Esophagus muscularis mucosa (tissue), 4 donors: Measurements from ENCODE around the gene SHB. TPM values are rescaled to one million over a fixed set of nuclear protein-coding genes. Genes with fewer than 3 reads are reported as not detected.

Experiments used
- DNase-seq: peaks from one replicate; pipeline ENCODE4 v3.0.0-alpha.2; 2017; ENCODE audit errors: extremely low spot score
- H3K27ac ChIP-seq, 4 donors: fragments of 200-600 bp; sonication (generic); replicated peaks in 1 of 4; 1 replicate in 3 of 4; 2 replicates in 1 of 4; pipeline ENCODE4 v1.5.1; 2016 to 2019; ENCODE audit warnings: mild to moderate bottlenecking in 1 of 4
- H3K27me3 ChIP-seq, 4 donors: fragments of 200-600 bp; sonication (generic); one replicate each; pipeline versions ENCODE4 v1.5.1 to v1.6.0; 2016 to 2019
- H3K36me3 ChIP-seq, 4 donors: fragments of 200-600 bp; sonication (generic); one replicate each; pipeline ENCODE4 v1.5.1; 2016 to 2019
- H3K4me1 ChIP-seq, 4 donors: fragments of 200-600 bp; sonication (generic); one replicate each; pipeline ENCODE4 v1.5.1; 2016 to 2019
- H3K4me3 ChIP-seq, 4 donors: fragments of 200-600 bp; sonication (generic); 1 replicate in 2 of 4; 2 replicates in 2 of 4; pipeline ENCODE4 v1.5.1; 2016 to 2019; ENCODE audit warnings: mild to moderate bottlenecking in 4 of 4, moderate library complexity in 1 of 4
- H3K9me3 ChIP-seq, 4 donors: fragments of 200-600 bp; sonication (generic); 1 replicate in 3 of 4; 2 replicates in 1 of 4; pipeline ENCODE4 v1.5.1; 2016 to 2019
- EP300 ChIP-seq: sonication (generic); formaldehyde crosslinking; IDR thresholded peaks from one replicate; pipeline ENCODE4 v1.6.1; 2017; ENCODE audit warnings: antibody characterized with exemption
- POLR2A ChIP-seq: fragments of 450-650 bp; IDR thresholded peaks from one replicate; pipeline ENCODE4 v1.6.1; 2017; ENCODE audit warnings: antibody characterized with exemption, moderate library complexity, mild to moderate bottlenecking, low read depth
- POLR2AphosphoS5 ChIP-seq, 2 donors: sonication (generic); formaldehyde crosslinking; IDR thresholded peaks; one replicate each; pipeline ENCODE4 v1.6.1; 2017; ENCODE audit warnings: antibody characterized with exemption in 2 of 2
- WGBS: methylation state at CpG from one replicate; pipeline ENCODE4 v1.1.5; 2018; 5-methylcytosine and 5-hydroxymethylcytosine counted together
- intact Hi-C: fragments of 100-400 bp; cut with DNase I; formaldehyde crosslinking; loops from one replicate; pipeline ENCODE4 v1.15.1; 2023
- total RNA-seq, 4 donors: library from RNA; depleted of rRNA; stranded (reverse); fragments of >200 nt; gene quantifications; one replicate each; pipeline versions ENCODE4 v1.1.0 to v1.2.1, GENCODE V29; 2016
- TF ChIP-seq, protein P1 (sequence below), 3 experiments: fragments of 200-600 bp in 2 of 3; fragments of 450-650 bp in 1 of 3; sonication (generic) in 2 of 3; IDR thresholded peaks; one replicate each; pipeline ENCODE4 v1.5.1; 2017 to 2019; ENCODE audit warnings: antibody characterized with exemption in 3 of 3, mild to moderate bottlenecking in 2 of 3, moderate library complexity in 1 of 3

SHB gene
- total RNA-seq, 4 donors from 2014 or later: 16.6 to 21.2 (median 21.0) TPM

DNA sequence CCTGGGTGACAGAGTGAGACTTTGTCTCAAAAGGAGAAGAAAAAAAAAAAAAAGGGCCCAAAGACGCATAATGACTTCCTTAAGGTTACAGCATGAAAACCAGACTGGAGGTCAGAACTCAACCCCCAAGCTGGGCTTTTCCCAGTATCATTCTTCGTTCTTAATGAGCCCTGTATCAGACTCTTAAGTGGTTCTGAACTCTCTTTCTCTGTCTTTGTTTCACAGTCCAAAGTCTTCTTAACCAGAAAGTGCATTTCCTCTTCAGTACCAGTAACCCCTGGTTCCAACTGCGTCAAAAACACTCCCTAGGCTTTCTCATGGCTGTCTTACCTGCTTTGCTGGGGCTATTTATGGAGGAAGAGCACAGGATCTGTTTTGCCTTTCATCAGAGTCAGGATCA, 38.4 kb upstream of the SHB start:
- no peak overlapping the region for H3K27ac ChIP-seq
- H3K27me3 ChIP-seq: no peaks in the 10 kb centered on the region
- no peak overlapping the region for H3K4me3 ChIP-seq
- DNase-seq: no peak
- TF ChIP-seq POLR2AphosphoS5 (IDR thresholded peaks at IDR 0.05) (no peak), EP300 (no peak), POLR2A (no peak)
- TF ChIP-seq, protein P1, sequence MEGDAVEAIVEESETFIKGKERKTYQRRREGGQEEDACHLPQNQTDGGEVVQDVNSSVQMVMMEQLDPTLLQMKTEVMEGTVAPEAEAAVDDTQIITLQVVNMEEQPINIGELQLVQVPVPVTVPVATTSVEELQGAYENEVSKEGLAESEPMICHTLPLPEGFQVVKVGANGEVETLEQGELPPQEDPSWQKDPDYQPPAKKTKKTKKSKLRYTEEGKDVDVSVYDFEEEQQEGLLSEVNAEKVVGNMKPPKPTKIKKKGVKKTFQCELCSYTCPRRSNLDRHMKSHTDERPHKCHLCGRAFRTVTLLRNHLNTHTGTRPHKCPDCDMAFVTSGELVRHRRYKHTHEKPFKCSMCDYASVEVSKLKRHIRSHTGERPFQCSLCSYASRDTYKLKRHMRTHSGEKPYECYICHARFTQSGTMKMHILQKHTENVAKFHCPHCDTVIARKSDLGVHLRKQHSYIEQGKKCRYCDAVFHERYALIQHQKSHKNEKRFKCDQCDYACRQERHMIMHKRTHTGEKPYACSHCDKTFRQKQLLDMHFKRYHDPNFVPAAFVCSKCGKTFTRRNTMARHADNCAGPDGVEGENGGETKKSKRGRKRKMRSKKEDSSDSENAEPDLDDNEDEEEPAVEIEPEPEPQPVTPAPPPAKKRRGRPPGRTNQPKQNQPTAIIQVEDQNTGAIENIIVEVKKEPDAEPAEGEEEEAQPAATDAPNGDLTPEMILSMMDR (IDR thresholded peaks at IDR 0.05): no peak
- H3K9me3 ChIP-seq: no peaks in the 10 kb centered on the region
- intact Hi-C loops: no loop called here
- H3K36me3 ChIP-seq: no peaks in the 10 kb centered on the region
- WGBS: 92% methylated on average over 3 of the region's 3 CpGs
- peaks cover 0 to 8% (median 4%) of the 10 kb centered on the region in 4 donors for H3K4me1 ChIP-seq

DNA sequence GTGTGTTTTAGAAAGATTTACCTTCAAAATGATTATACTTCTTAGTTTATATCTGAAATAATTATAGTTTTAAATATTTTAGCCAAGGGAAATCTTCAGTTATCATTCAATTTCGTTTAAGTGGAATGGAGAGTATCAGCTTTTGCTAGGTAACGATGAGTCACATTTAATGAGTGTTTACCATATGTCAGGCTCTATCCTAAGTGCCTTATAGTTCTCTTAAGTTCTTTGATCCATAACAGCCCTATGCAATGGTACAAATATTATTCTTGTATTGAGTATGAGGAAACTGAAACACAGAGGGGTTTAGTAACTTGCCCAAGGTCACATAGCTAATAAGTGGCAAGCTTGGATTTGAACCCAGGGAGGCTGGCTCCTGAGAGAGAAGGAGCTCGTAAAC, 37.5 kb upstream of the SHB start:
- no peak for DNase-seq
- Histone ChIP-seq H3K4me3 (no peak overlapping the region), H3K27me3 (no peaks in the 10 kb centered on the region), H3K4me1 (peaks cover 0 to 8% (median 4%) of the 10 kb centered on the region in 4 donors), H3K27ac (no peak overlapping the region), H3K36me3 (no peaks in the 10 kb centered on the region), H3K9me3 (no peaks in the 10 kb centered on the region)
- WGBS: 89% methylated on average over 3 of the region's 3 CpGs
- intact Hi-C loops: no loop called here
- TF ChIP-seq, protein P1 (IDR thresholded peaks at IDR 0.05): no peak
- TF ChIP-seq EP300 (no peak), POLR2A (no peak), POLR2AphosphoS5 (IDR thresholded peaks at IDR 0.05) (no peak)

DNA sequence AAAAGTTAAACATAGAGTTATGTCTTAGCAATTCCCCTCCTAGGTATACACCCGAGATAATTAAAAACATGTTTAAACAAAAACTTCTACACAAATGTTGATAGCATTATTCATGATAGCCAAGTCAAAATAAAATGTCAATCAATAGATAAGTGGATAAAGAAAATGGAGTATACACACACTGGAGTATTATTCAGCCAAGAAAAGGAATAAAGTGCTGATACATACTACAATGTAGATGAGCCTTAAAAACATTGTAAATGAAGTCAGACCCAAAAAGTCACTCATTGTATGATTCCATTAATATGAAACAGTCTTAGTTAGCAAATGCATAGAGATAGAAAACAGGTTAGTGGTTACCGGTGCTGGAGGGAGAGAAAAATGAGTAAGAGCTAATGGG, 34.3 kb upstream of the SHB start:
- intact Hi-C loops: no loop called here
- no peaks in the 10 kb centered on the region for H3K4me1 ChIP-seq
- H3K27ac ChIP-seq: no peak overlapping the region
- H3K27me3 ChIP-seq: no peaks in the 10 kb centered on the region
- peaks cover 0 to under 1% (median 0%) of the 10 kb centered on the region in 4 donors for H3K9me3 ChIP-seq
- no peak overlapping the region for H3K4me3 ChIP-seq
- WGBS: 90% methylated on average over 2 of the region's 2 CpGs
- no peak for DNase-seq
- H3K36me3 ChIP-seq: no peaks in the 10 kb centered on the region
- TF ChIP-seq EP300 (no peak), POLR2A (no peak), POLR2AphosphoS5 (IDR thresholded peaks at IDR 0.05) (no peak)
- TF ChIP-seq, protein P1 (IDR thresholded peaks at IDR 0.05): no peak

DNA sequence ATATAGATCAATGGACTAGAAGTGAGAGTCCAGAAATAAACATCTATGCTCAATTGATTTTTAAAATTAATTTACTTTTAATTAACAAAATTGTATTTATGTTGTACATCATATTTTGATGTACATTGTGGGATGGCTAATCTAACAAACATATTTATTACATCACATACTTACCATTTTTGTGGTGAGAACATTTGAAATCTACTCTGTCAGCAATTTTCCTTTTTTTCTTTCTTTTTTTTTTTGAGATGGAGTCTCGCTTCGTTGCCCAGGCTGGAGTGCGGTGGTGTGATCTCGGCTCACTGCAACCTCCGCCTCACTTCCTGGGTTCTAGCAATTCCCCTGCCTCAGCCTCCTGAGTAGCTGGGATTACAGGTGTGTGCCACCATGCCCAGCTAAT, 32.4 kb upstream of the SHB start:
- intact Hi-C loops: no loop called here
- DNase-seq: no peak
- TF ChIP-seq EP300: no peak
- no peak for TF ChIP-seq POLR2AphosphoS5 (IDR thresholded peaks at IDR 0.05)
- TF ChIP-seq, protein P1 (IDR thresholded peaks at IDR 0.05): no peak
- no peak for TF ChIP-seq POLR2A
- Histone ChIP-seq H3K4me3 (no peak overlapping the region), H3K4me1 (no peaks in the 10 kb centered on the region), H3K27me3 (no peaks in the 10 kb centered on the region), H3K9me3 (peaks cover 0 to 7% (median 0%) of the 10 kb centered on the region in 4 donors), H3K27ac (no peak overlapping the region), H3K36me3 (no peaks in the 10 kb centered on the region)
- WGBS: 93% methylated on average over 5 of the region's 5 CpGs

DNA sequence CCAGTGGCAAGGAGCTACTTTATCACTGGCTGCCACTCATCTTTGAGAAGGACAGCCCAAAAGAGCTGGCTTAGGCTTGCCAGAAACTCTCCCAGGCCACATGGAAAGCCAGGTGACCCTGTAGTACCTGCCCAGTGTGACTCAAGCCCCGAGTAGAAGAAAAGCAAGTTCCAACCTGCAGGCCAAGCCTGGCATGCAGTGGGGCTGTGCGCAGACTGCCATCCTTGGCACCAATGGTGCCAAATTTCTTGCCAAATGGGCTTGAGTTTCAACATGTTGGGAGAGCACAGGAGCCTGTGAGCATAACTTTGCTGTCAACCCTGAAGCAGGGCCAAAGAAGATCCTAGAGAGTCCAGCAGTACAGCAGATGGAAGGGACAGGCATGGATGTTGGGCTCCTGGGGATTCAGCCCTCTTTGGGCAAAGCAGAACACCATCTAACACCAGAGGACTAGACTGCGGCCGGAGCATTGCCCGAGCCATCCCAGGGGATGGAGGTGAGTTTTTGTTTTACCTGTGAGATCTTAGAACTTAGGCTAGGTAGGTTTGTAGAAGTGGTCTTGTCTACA, 27.3 kb upstream of the SHB start:
- no peak overlapping the region for H3K27ac ChIP-seq
- DNase-seq: no peak
- H3K36me3 ChIP-seq: no peaks in the 10 kb centered on the region
- H3K4me1 ChIP-seq: no peaks in the 10 kb centered on the region
- 93% methylated on average over 5 of the region's 5 CpGs for WGBS
- TF ChIP-seq POLR2AphosphoS5 (IDR thresholded peaks at IDR 0.05): no peak
- TF ChIP-seq POLR2A: no peak
- TF ChIP-seq EP300: no peak
- TF ChIP-seq, protein P1 (IDR thresholded peaks at IDR 0.05): no peak
- intact Hi-C loops: no loop called here
- no peak overlapping the region for H3K4me3 ChIP-seq
- peaks cover 0 to 7% (median 0%) of the 10 kb centered on the region in 4 donors for H3K9me3 ChIP-seq
- no peaks in the 10 kb centered on the region for H3K27me3 ChIP-seq
